NK-92 (cell line): ENCODE data around the gene VPS72.
"Not testable (repeated sequence)": the region's sequence is repeated elsewhere in the genome, so short reads cannot be mapped to it uniquely, and the experiment has no call there.

Experiments used
- DNase-seq: peaks from one replicate; lab custom pipeline; 2025; ENCODE audit not compliant: unreplicated experiment; lab: John Stamatoyannopoulos, UW

The VPS72 gene

GRCh38 chr1:151189637-151190445 is at the start of gene VPS72:
Gene VPS72, minus strand, starts transcription at chr1:151190197. Its CDS starts 76 bp downstream, at chr1:151190121.
- peak; percentile 25 for DNase-seq

- DNase-seq = no peak
These were observed 48.4 kb upstream of the VPS72 start for GRCh38 chr1:151238467-151238739.

DNA sequence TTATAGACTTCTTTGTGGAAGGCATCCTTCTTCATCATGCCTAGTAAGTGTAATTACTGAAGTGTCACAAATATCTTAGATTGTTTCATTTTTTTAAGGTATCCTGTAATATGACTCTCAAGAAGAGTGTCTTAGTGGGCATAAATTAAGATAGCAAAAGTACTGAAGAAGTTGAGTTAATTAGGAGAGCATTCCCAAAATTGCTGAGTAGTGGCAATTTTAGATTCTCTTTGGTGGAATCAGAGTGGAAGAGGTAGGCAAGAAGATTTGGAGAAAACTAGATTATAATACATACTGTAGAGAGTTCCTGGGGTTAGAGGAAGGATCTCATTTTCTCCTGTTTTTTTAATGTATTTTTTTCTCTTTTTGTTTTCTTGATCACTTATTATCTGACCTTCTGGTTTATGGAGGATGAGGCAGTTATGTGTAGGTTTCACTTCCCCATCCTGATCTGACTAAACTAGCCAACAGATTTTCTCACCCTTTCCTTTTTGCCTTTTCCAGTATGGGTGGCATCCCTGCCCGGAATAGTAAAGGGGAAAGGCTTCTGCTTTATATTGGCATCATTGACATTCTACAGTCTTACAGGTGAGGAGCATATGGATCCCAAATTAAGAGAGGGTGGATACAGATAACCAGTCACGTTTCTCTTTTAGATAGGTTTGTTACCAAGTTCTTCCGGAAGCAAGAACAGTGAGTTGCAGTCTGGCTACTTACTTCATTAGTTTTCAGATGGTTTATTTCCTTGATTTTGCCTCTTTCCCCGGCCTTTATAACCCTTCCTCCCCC is 47.9 kb upstream of the VPS72 start:
- DNase-seq = no peak

DNA sequence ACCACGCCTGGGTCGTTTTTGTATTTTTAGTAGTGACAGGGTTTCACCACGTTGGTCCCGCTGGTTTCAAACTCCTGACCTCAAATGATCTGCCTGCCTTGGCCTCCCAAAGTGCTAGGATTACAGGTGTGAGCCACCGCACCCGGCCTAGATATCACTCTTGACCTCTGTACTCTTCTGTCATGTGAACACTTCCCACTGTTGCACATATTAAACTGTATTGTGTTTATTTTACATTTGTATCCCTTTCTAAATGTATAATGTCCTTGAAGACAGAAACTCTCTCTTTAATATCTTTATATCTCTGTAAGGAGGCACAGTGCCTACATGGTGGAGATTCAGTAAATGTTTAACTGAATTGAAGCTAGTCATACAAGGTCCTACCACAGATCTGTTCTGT is 45.2 kb upstream of the VPS72 start:
- no peak for DNase-seq

DNA sequence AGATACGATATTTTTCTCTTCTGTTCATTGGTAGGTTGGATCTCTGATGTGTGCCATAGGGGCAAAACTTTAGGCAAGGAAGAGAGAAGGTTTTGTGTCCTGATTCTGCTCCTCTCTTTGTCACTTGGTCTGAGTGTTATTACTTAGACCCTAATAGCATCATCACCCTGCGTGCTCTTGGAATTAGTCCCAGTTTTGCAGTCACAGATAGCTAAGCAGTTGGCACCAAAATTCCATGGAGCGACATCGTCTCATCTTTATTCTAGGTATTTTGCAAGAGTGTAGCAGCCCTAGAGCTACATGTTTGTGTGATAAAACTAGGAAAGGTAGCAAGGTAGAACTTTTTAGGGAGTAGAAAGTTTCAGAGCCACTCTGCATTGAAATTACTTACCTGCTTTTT is 32.1 kb upstream of the VPS72 start:
- no peak for DNase-seq

DNA sequence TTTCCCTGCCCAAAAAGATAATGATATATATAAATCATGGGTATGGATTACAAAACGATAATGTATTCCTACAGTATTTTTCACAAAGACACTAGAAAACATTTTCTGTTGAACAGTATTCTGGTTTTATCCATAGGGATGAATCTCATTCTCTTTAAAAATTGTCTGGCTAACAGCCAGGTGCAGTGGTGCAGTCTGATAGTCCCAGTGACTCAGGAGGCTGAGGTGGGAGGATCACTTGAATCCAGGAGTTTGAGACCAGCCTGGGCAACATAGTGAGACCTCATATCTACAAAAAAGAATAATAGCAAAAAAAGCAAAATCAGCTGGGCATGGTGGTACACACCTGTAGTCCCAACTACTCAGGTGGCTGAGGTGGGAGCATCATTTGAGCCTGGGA is 31.6 kb upstream of the VPS72 start:
- no peak for DNase-seq

DNA sequence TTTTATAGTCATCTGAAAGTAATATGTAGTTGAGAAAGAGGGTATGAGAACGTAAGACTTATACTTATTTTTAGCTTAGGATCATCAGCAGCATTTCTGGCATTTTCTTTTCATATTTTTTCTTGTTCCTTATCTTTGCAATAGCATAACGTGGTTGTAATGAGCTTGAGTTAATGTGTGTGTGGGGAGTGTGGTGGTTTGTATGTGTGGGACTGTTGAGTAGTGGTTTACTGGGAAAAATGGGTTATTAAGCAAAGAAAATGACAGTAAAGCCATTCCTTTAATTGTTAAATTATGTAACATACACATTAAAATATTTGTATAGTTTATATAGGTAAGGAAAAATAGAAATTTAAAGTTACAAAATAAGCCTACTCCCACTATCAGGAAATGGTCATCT is 23.6 kb upstream of the VPS72 start:
- no peak for DNase-seq

DNA sequence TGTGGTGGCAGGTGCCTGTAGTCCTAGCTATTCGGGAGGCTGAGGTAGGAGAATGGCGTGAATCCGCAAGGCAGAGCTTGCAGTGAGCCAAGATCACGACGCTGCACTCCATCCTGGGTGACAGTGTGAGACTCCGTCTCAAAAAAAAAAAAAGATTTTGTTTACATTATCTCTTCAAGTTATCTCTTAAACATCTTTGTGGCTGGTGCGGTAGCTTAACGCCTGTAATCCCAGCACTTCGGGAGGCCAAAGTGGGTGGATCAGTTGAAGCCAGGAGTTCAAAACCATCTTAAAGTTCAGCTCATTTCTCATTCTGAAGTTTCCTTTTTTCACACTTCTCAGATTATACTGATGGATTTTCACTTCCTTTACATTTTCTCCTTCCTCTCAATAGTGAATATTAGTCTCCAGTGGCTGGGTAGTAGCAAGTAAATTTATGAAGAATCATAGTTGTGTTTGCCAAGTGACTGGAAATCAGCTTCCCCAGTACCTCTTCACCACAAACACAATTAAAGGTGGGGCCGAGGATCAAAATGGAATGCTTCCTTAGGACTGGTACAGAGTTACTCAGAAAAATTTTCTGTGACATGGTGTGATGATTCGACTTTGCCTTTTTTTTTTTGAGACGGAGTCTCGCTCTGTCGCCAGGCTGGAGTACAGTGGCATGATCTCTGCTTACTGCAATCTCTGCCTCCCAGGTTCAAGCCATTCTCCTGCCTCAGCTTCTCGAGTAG is 22.1 kb upstream of the VPS72 start:
- no peak for DNase-seq

- no peak for DNase-seq
These were observed 20.8 kb upstream of the VPS72 start for GRCh38 chr1:151210830-151211229.

DNA sequence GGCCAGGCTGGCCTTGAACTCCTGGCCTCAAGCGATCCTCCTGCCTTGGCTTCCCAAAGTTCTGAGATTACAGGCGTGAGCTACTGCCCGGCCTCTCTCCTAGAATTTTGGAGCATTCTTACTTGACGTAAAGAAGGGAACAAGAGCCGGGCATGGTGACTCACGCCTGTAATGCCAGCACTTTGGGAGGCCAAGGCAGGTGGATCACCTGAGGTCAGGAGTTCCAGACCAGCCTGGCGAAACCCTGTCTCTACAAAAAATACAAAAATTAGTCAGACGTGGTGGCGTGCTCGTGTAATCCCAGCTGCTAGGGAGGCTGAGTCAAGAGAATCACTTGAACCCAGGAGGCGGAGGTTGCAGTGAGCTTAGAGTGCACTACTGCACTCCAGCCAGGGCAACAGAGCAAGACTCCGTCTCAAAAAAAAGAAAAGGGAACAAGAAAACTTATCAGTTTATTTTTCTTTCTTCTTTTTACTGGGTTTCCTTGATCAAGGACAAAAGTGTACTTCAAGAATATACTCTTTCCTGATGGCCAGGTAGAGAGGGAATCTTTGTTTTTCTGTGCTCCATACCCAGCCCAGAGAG is 15.5 kb upstream of the VPS72 start:
- DNase-seq = not testable (repeated sequence)

DNA sequence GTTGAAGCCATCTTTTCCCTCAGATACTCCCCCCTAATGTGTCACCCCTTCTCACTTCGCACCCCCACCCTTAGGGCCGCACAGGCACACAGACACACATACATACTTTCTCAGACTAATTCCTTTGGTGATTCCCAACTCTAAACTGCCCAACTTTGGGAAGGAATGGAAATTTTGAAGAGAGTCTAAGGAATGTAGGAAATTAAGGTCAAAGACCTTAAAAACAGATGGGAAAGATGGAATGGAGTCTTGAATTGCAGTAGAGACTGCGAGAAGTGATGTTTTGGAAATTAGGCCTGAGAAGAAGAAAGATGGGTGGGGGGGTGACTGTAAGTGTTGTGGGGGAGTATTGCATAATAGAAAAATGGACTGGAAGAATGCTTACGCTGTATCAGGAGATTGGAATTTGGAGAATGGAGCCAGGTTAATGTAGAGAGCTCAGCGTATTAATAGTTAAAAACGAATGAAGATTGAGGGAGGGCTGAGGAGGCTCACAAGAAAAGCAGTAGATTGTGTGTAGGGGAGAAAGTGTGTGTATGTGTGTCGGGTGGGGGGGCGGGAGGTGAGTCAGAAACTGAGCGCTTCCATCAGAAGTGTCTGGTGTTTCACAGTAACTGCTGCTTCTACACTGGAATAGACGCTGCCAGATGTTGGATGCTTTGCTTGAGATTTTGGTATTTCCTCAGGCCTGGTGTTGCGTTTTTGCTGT is 10.0 kb upstream of the VPS72 start:
- DNase-seq = no peak

DNA sequence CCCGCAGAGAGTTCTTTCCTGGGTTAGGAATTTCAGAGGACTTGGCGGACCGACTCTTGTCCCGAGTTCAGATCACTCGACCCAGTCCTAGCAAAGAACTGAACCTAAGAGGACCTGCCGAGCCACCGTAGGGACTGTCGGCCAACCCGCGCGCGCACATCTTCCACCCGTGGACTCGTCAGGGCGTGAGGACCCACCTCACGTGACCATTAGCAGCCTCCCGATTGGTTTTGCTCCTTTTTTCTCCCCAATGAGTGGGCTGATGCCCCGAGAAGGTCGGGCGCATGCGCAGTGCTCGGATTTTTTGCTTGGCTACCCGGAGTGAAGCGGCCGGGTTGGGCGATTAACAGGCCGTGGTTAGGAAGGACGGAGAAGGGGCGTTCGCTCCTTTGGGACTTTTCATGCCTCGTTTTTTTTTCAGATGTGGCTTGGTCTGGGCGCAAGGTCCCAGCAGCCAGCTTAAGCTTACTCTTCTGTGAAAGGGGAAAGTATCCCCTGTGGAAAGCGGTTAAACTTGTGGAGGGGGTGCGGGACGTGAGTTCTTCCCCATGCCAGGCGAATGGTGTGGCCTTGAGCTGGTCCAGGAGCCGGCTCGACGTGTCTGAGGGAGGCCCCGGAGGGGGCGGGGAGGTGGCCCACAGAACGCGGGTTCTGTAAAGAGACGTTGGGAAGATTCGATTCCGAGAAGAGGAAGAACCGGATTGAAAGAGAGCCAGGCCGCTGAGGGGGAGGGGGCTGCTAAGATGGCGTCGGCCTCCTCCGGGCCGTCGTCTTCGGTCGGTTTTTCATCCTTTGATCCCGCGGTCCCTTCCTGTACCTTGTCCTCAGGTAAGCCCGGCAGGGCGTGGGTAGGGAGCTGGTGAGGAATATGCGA is 8.5 kb upstream of the VPS72 start, which contains the start of gene PIP5K1A:
Gene PIP5K1A (plus strand): TSS at position 299 of the 874 bp plus-strand sequence. CDS start 445 bp downstream, at position 744.
- DNase-seq = peak; percentile 95

DNA sequence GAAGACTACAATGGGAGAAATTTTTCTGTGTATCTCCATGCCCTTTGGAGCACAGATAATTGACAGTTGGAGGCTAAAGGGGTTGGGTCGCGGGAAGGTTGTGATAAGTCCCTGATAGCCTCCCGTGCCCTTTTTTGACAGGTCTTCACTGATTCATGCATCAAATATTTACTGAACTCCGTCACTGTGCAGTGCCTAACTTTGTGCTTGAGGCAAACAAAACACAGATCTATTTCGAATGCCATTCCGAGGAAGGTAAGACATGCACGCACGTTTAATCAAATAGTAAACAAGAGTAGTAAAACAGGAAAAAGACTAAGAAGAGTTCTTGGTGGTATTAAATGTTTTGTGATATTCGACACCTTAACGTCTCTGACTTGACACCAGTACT is 7.9 kb upstream of the VPS72 start:
- DNase-seq = no peak

GRCh38 chr1:151196292-151196800 is 6.3 kb upstream of the VPS72 start:
- no peak for DNase-seq

GRCh38 chr1:151194894-151195594 is 5.0 kb upstream of the VPS72 start:
- DNase-seq = not testable (repeated sequence)

DNA sequence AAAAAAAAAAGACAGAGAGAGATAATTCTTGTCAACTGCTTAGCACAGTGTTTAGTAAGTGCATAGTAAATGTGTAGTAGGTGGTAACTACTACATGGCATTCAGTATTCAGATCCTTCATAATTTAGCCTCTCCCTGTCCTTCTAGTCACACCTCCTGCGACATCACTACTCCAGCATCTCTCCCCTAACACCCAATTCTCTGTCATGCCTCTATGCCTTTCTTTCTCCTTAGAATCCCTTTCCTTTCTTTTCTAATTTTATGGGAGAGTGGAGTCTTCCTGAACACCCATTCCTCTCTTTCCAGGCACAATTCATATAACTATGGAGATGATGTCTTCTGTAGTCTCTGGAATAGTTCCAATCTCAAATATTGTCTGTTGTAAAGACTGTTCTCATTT is 3.9 kb upstream of the VPS72 start:
- no peak for DNase-seq

DNA sequence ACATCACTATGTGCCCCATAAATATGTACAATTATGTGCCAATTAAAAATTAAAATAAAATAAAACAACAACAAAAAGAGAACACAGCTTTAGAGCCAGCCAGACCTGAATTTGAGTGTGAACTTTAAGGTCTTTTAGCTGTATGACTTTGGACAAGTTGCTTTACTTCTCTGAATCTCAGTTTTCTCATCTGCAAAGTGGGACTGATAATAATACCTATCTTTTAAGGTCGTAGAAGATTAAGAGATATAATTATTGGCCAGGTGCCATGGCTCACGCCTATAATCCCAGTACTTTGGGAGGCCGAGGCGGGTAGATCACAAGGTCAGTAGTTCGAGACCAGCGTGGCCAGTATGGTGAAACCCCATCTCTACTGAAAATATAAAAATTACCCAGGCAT is 3.3 kb upstream of the VPS72 start:
- DNase-seq = no peak

- no peak for DNase-seq
These were observed 2.0 kb upstream of the VPS72 start for GRCh38 chr1:151192047-151192446.

DNA sequence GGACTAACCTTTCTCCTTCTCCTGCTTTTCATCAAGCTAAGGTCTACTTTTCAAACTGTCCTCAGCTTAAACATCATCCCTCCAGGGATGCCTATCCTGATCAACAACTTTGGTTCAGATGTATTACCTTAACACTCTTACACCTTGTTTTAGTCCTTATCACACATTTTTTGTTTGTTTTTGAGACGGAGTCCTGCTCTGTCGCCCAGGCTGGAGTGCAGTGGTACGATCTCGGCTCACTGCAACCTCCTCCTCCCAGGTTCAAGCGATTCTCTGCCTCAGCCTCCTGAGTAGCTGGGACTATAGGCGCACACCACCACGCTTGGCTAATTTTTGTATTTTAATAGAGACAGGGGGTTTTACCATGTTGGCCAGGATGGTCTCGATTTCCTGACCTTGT is 1.3 kb downstream of the VPS72 start:
- not testable (repeated sequence) for DNase-seq
